Karpas-422 (cell line): ENCODE measurements around the gene SLC25A34. TPM values are rescaled to one million over a fixed set of nuclear protein-coding genes. Genes with fewer than 3 reads are reported as not detected.

ENCODE experiments used
- DNase-seq: peaks from one replicate; pipeline ENCODE4 v3.0.0-alpha.2; 2015
- H2AFZ ChIP-seq: fragments of 200-600 bp; sonication (generic); 2 replicates; pipeline ENCODE4 v1.6.1; 2014; ENCODE audit warnings: antibody characterized with exemption, low read length, mixed read lengths
- H3K27ac ChIP-seq: fragments of 200-600 bp; sonication (generic); 2 replicates; pipeline ENCODE4 v1.5.1; 2014; ENCODE audit warnings: mild to moderate bottlenecking, low read length, moderate library complexity
- H3K27me3 ChIP-seq: fragments of 200-600 bp; sonication (generic); 2 replicates; pipeline ENCODE4 v1.6.1; 2014; ENCODE audit warnings: low read length, mixed read lengths
- H3K36me3 ChIP-seq: fragments of 200-600 bp; sonication (generic); 2 replicates; pipeline ENCODE4 v1.6.1; 2014; ENCODE audit warnings: low read length, mixed read lengths; ENCODE audit not compliant: insufficient read depth
- H3K4me1 ChIP-seq: fragments of 200-600 bp; sonication (generic); 2 replicates; pipeline ENCODE4 v1.6.1; 2014; ENCODE audit warnings: mild to moderate bottlenecking, low read length, mixed read lengths
- H3K4me2 ChIP-seq: fragments of 200-600 bp; sonication (generic); 2 replicates; pipeline ENCODE4 v1.6.1; 2014; ENCODE audit warnings: low read length, low read depth, mild to moderate bottlenecking; ENCODE audit not compliant: poor library complexity, severe bottlenecking
- H3K4me3 ChIP-seq: fragments of 200-600 bp; sonication (generic); 2 replicates; pipeline ENCODE4 v1.5.1; 2014; ENCODE audit warnings: mild to moderate bottlenecking, antibody characterized with exemption, low read length, mixed read lengths
- H3K79me2 ChIP-seq: fragments of 200-600 bp; sonication (generic); 2 replicates; pipeline ENCODE4 v1.6.1; 2014; ENCODE audit warnings: mild to moderate bottlenecking, low read length, mixed read lengths
- H3K9ac ChIP-seq: fragments of 200-600 bp; sonication (generic); 2 replicates; pipeline ENCODE4 v1.6.0; 2014; ENCODE audit warnings: low read length
- H3K9me2 ChIP-seq: fragments of 200-600 bp; sonication (generic), shearing (Covaris generic); replicated peaks from 2 replicates; pipeline ENCODE4 v1.6.0; 2014; ENCODE audit warnings: mild to moderate bottlenecking, low read length, moderate library complexity; ENCODE audit not compliant: insufficient read depth
- H3K9me3 ChIP-seq: fragments of 300-700, 200-600 bp; sonication (generic); 2 replicates; pipeline ENCODE4 v1.6.1; 2014; ENCODE audit warnings: low read length, mixed read lengths
- H4K20me1 ChIP-seq: fragments of 200-600 bp; sonication (generic); 2 replicates; pipeline ENCODE4 v1.6.1; 2014; ENCODE audit warnings: mild to moderate bottlenecking, antibody characterized with exemption, low read length, low read depth; ENCODE audit not compliant: insufficient read depth
- total RNA-seq: library from RNA; depleted of rRNA; stranded (reverse); fragments of >200 nt; shearing (Covaris generic); gene quantifications from 2 replicates; pipeline ENCODE4 v1.2.3, GENCODE V29; 2014; ENCODE audit warnings: low replicate concordance

The SLC25A34 gene
- total RNA-seq, 1 experiment from 2014 or later = 0.52 TPM

GRCh38 chr1:15733218-15733725 is 2.8 kb upstream of the SLC25A34 start:
- Histone ChIP-seq H4K20me1 (no peaks in the 10 kb centered on the region), H3K4me1 (no peaks in the 10 kb centered on the region), H3K9me2 (no peaks in the 10 kb centered on the region), H2AFZ (no peak overlapping the region), H3K4me3 (no peak overlapping the region), H3K9ac (no peak overlapping the region), H3K9me3 (no peaks in the 10 kb centered on the region), H3K27me3 (no peaks in the 10 kb centered on the region), H3K4me2 (no peak overlapping the region), H3K36me3 (no peaks in the 10 kb centered on the region), H3K27ac (no peak overlapping the region), H3K79me2 (no peaks in the 10 kb centered on the region)
- DNase-seq = no peak

DNA sequence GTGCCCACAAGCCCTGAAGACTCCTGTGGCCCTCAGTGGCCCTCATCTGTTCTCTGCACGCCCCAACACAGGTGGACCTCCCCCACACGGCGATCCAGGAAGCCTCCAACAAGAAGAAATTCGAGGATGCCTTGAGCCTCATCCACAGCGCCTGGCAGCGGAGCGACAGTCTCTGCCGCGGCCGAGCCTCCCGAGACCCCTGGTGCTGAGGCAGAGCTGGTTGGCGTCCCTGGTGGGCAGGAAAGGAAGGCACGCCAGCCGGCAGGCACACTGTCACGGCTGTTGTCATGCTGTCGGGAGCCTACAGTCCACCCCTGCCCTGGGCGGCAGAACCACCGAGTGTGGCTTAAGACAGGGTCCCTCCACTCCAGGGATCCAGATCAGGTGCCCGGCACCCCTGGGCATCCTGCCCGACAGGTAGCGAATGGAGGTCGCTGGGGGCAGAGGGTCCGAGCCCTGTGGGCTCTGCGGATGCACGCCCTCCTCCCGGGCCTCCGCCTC is 2.3 kb upstream of the SLC25A34 start:
- Histone ChIP-seq H3K9ac (no peak overlapping the region), H2AFZ (no peak overlapping the region), H3K4me2 (no peak overlapping the region), H3K27me3 (no peaks in the 10 kb centered on the region), H3K9me2 (no peaks in the 10 kb centered on the region), H3K4me1 (no peaks in the 10 kb centered on the region), H3K27ac (no peak overlapping the region), H4K20me1 (no peaks in the 10 kb centered on the region), H3K79me2 (no peaks in the 10 kb centered on the region), H3K36me3 (no peaks in the 10 kb centered on the region), H3K4me3 (no peak overlapping the region), H3K9me3 (no peaks in the 10 kb centered on the region)
- no peak for DNase-seq

DNA sequence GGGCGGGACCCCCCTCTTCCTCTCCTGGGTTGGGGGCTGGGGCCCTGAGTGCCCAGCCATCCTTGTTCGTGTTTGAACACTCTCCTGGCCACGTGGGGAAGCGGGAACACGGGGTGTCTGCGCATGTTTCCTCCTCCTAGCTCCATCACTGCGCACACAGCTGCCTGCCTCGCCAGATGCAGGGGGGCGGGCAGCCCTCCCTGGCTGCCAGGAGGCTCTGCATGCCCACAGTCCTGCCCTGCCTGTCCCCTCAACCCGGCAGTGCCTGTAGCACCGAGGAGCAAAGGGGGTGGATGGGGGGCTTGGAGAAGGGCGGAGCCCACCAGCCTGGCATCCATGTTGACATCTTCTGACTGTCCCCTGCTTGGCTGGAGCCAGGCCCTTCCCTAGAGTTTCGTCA is 1.8 kb upstream of the SLC25A34 start:
- H3K9me3 ChIP-seq = no peaks in the 10 kb centered on the region
- H3K79me2 ChIP-seq = no peaks in the 10 kb centered on the region
- no peaks in the 10 kb centered on the region for H3K4me1 ChIP-seq
- H3K27ac ChIP-seq = no peak overlapping the region
- H4K20me1 ChIP-seq = no peaks in the 10 kb centered on the region
- no peaks in the 10 kb centered on the region for H3K27me3 ChIP-seq
- H3K4me3 ChIP-seq = no peak overlapping the region
- no peak overlapping the region for H2AFZ ChIP-seq
- H3K4me2 ChIP-seq = no peak overlapping the region
- no peak overlapping the region for H3K9ac ChIP-seq
- no peak for DNase-seq
- no peaks in the 10 kb centered on the region for H3K9me2 ChIP-seq
- H3K36me3 ChIP-seq = no peaks in the 10 kb centered on the region

GRCh38 chr1:15734901-15735300 is 1.2 kb upstream of the SLC25A34 start:
- H3K9ac ChIP-seq = no peak overlapping the region

GRCh38 chr1:15735304-15736037 is 587 bp upstream of the SLC25A34 start:
- H3K27me3 ChIP-seq = no peaks in the 10 kb centered on the region
- H2AFZ ChIP-seq = no peak overlapping the region
- peak; percentile 54 for DNase-seq
- no peak overlapping the region for H3K27ac ChIP-seq
- H3K9me2 ChIP-seq = no peaks in the 10 kb centered on the region
- no peak overlapping the region for H3K4me2 ChIP-seq
- no peak overlapping the region for H3K4me3 ChIP-seq
- no peaks in the 10 kb centered on the region for H3K79me2 ChIP-seq
- no peaks in the 10 kb centered on the region for H3K36me3 ChIP-seq
- no peak overlapping the region for H3K9ac ChIP-seq
- H3K4me1 ChIP-seq = no peaks in the 10 kb centered on the region
- H4K20me1 ChIP-seq = no peaks in the 10 kb centered on the region
- H3K9me3 ChIP-seq = no peaks in the 10 kb centered on the region

More at GRCh38 chr1:15734901-15735300, 1.2 kb upstream of the SLC25A34 start:
- Histone ChIP-seq H3K36me3 (no peaks in the 10 kb centered on the region), H3K4me2 (no peak overlapping the region), H3K27ac (no peak overlapping the region), H3K4me1 (no peaks in the 10 kb centered on the region), H4K20me1 (no peaks in the 10 kb centered on the region), H2AFZ (no peak overlapping the region), H3K4me3 (no peak overlapping the region), H3K79me2 (no peaks in the 10 kb centered on the region), H3K27me3 (no peaks in the 10 kb centered on the region), H3K9me3 (no peaks in the 10 kb centered on the region), H3K9me2 (no peaks in the 10 kb centered on the region)
- no peak for DNase-seq

DNA sequence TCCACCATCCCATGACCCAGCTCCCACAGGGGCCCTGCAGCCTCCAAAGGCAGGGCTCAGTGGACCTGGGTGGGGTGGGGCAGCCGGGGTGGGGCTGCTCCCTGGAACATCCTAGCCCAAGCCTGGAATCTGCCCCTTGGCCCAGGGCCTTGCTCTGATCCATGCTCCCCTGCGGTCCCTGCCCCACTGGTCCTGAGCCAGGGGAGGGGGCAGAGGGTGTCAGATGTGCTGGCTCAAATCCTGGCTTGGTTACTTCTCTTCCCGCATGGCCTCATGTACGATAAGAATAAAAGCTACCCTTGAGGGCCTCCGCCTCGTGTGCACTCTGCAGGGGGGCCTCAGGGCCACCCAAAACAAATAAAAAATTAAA is 819 bp downstream of the SLC25A34 start:
- no peaks in the 10 kb centered on the region for H3K4me1 ChIP-seq
- H3K9me2 ChIP-seq = no peaks in the 10 kb centered on the region
- H3K27ac ChIP-seq = no peak overlapping the region
- no peaks in the 10 kb centered on the region for H4K20me1 ChIP-seq
- no peak for DNase-seq
- H3K9me3 ChIP-seq = no peaks in the 10 kb centered on the region
- H3K27me3 ChIP-seq = no peaks in the 10 kb centered on the region
- H3K9ac ChIP-seq = no peak overlapping the region
- no peak overlapping the region for H2AFZ ChIP-seq
- H3K79me2 ChIP-seq = no peaks in the 10 kb centered on the region
- no peak overlapping the region for H3K4me2 ChIP-seq
- H3K36me3 ChIP-seq = no peaks in the 10 kb centered on the region
- H3K4me3 ChIP-seq = no peak overlapping the region

- DNase-seq = no peak
- Histone ChIP-seq H3K4me3 (no peak overlapping the region), H3K27me3 (no peaks in the 10 kb centered on the region), H2AFZ (no peak overlapping the region), H3K9me3 (no peaks in the 10 kb centered on the region), H4K20me1 (no peaks in the 10 kb centered on the region), H3K4me1 (no peaks in the 10 kb centered on the region), H3K79me2 (no peaks in the 10 kb centered on the region), H3K27ac (no peak overlapping the region), H3K36me3 (no peaks in the 10 kb centered on the region), H3K9ac (no peak overlapping the region), H3K4me2 (no peak overlapping the region), H3K9me2 (no peaks in the 10 kb centered on the region)
Observed at GRCh38 chr1:15737324-15738319, 1.6 kb downstream of the SLC25A34 start.
